Astrocyte (in vitro differentiated cells and primary cell): ENCODE data around the gene CTNNA2.

ENCODE experiments used
- CTCF ChIP-seq: IDR thresholded peaks from 2 replicates; pipeline ENCODE4 v1.5.1; 2011; ENCODE audit warnings: low read depth, mild to moderate bottlenecking, inconsistent platforms, low read length, moderate library complexity; ENCODE audit not compliant: insufficient read depth
- EZH2 ChIP-seq: IDR thresholded peaks from 2 replicates; pipeline ENCODE4 v1.6.1; 2012; ENCODE audit warnings: mild to moderate bottlenecking, low read length, inconsistent platforms; ENCODE audit not compliant: insufficient read depth

GRCh38 chr2:80351231-80351630 is 838.4 kb downstream of the CTNNA2 start:
- no peak for TF ChIP-seq CTCF
- no peak for TF ChIP-seq EZH2
